Neuronal stem cell (in vitro differentiated cells): ENCODE measurements around the gene ENOX1.

Experiments
- DNase-seq: peaks from one replicate; pipeline ENCODE4 v3.0.0-alpha.2; 2013; ENCODE audit warnings: low spot score
- H2AFZ ChIP-seq: one replicate; pipeline ENCODE4 v1.6.1; 2013; ENCODE audit warnings: mild to moderate bottlenecking, low read length, inconsistent platforms
- H2AK5ac ChIP-seq: 2 replicates; pipeline ENCODE4 v1.6.1; 2013; ENCODE audit warnings: low read depth, mild to moderate bottlenecking, inconsistent platforms, low read length, moderate library complexity, mixed read lengths
- H2BK120ac ChIP-seq: 2 replicates; pipeline ENCODE4 v1.6.1; 2013; ENCODE audit warnings: low read depth, mild to moderate bottlenecking, inconsistent platforms, low read length, moderate library complexity, mixed read lengths
- H2BK12ac ChIP-seq: one replicate; pipeline ENCODE4 v1.6.1; 2013; ENCODE audit warnings: low read length, inconsistent platforms
- H2BK15ac ChIP-seq: 2 replicates; pipeline ENCODE4 v1.6.1; 2013; ENCODE audit warnings: mild to moderate bottlenecking, low read length, inconsistent platforms, mixed read lengths
- H2BK5ac ChIP-seq: one replicate; pipeline ENCODE4 v1.6.1; 2013; ENCODE audit warnings: inconsistent platforms, mild to moderate bottlenecking, low read length, moderate library complexity
- H3K14ac ChIP-seq: one replicate; pipeline ENCODE4 v1.6.1; 2013; ENCODE audit warnings: low read length, inconsistent platforms
- H3K18ac ChIP-seq: 2 replicates; pipeline ENCODE4 v1.6.1; 2013; ENCODE audit warnings: low read length, inconsistent platforms
- H3K23ac ChIP-seq: 2 replicates; pipeline ENCODE4 v1.6.1; 2013; ENCODE audit warnings: low read depth, mild to moderate bottlenecking, mixed read lengths, low read length, inconsistent platforms; ENCODE audit not compliant: poor library complexity
- H3K27ac ChIP-seq: replicated peaks from 3 replicates; pipeline ENCODE4 v1.5.1; 2013; ENCODE audit warnings: low read length, inconsistent platforms
- H3K27me3 ChIP-seq, 3 experiments: 2 replicates each; pipeline ENCODE4 v1.6.1; 2013; ENCODE audit warnings: low read length in 3 of 3, mild to moderate bottlenecking in 2 of 3, inconsistent platforms in 1 of 3, low read depth in 1 of 3, mixed read lengths in 1 of 3, moderate library complexity in 1 of 3; ENCODE audit not compliant: control insufficient read depth in 3 of 3, insufficient read depth in 3 of 3
- H3K36me3 ChIP-seq, 2 donors: replicated peaks in 1 of 2; 2 replicates each; pipeline ENCODE4 v1.6.1; 2013; ENCODE audit warnings: low read length in 2 of 2; ENCODE audit not compliant: control insufficient read depth in 2 of 2, insufficient read depth in 2 of 2
- H3K4ac ChIP-seq: 2 replicates; pipeline ENCODE4 v1.6.1; 2013; ENCODE audit warnings: inconsistent platforms, mild to moderate bottlenecking, low read length, moderate library complexity
- H3K4me1 ChIP-seq, 2 donors: 1 replicate in 1 of 2; 2 replicates in 1 of 2; pipeline ENCODE4 v1.6.1; 2013; ENCODE audit warnings: low read length in 2 of 2, low read depth in 1 of 2; ENCODE audit not compliant: control insufficient read depth in 2 of 2, insufficient read depth in 1 of 2
- H3K4me2 ChIP-seq: one replicate; pipeline ENCODE4 v1.6.1; 2013; ENCODE audit warnings: mild to moderate bottlenecking, low read length, inconsistent platforms; ENCODE audit not compliant: insufficient read depth, poor library complexity, severe bottlenecking
- H3K4me3 ChIP-seq, 2 donors: 2 replicates each; pipeline ENCODE4 v1.5.1; 2013; ENCODE audit warnings: low read length in 2 of 2, mild to moderate bottlenecking in 2 of 2, inconsistent platforms in 1 of 2, moderate library complexity in 1 of 2
- H3K79me1 ChIP-seq: one replicate; pipeline ENCODE4 v1.6.1; 2013; ENCODE audit warnings: low read depth, mild to moderate bottlenecking, inconsistent platforms, low read length, moderate library complexity
- H3K9ac ChIP-seq: one replicate; pipeline ENCODE4 v1.6.1; 2013; ENCODE audit warnings: mild to moderate bottlenecking, low read depth, low read length, inconsistent platforms; ENCODE audit not compliant: poor library complexity
- H3K9me3 ChIP-seq, 2 donors: replicated peaks in 1 of 2; 2 replicates each; pipeline versions ENCODE3 to v1.6.1; 2013; ENCODE audit warnings: low read length in 2 of 2, mild to moderate bottlenecking in 2 of 2, inconsistent platforms in 1 of 2, low read depth in 1 of 2, mixed read lengths in 1 of 2, moderate library complexity in 1 of 2; ENCODE audit not compliant: control insufficient read depth in 2 of 2, insufficient read depth in 1 of 2
- H4K8ac ChIP-seq: one replicate; pipeline ENCODE4 v1.6.1; 2013; ENCODE audit warnings: low read depth, mild to moderate bottlenecking, inconsistent platforms, low read length, moderate library complexity
- H4K91ac ChIP-seq: one replicate; pipeline ENCODE4 v1.6.1; 2013; ENCODE audit warnings: low read length, low read depth, mild to moderate bottlenecking, inconsistent platforms; ENCODE audit not compliant: poor library complexity
- WGBS, 2 donors: extraction: QIAGEN DNeasy Blood & Tissue Kit; methylation state at CpG; one replicate each; pipeline ENCODE4 v1.1.7; 2013; ENCODE audit warnings: missing lambda C conversion rate in 2 of 2, mixed read lengths in 1 of 2; ENCODE audit not compliant: insufficient read length in 2 of 2, insufficient replicate concordance in 1 of 2; ENCODE audit errors: extremely low coverage in 2 of 2; 5-methylcytosine and 5-hydroxymethylcytosine counted together

The ENOX1 gene

GRCh38 chr13:43653395-43653794 is 133.4 kb downstream of the ENOX1 start:
- H3K4ac ChIP-seq = no peak overlapping the region
- no peak overlapping the region for H3K27ac ChIP-seq
- no peak overlapping the region for H4K8ac ChIP-seq
- no peak overlapping the region for H2AFZ ChIP-seq
- H3K4me1 ChIP-seq = peaks cover 6 to 9% of the 10 kb centered on the region in 2 donors
- H3K4me3 ChIP-seq = no peak overlapping the region
- H3K14ac ChIP-seq = no peak overlapping the region
- no CpG with 5 or more reads among the region's 1 CpG for WGBS, 2 donors
- no peak overlapping the region for H2BK15ac ChIP-seq
- H3K18ac ChIP-seq = no peak overlapping the region
- no peak for DNase-seq
- H4K91ac ChIP-seq = no peak overlapping the region
- no peak overlapping the region for H2AK5ac ChIP-seq
- H3K9me3 ChIP-seq = no peaks in the 10 kb centered on the region
- H3K4me2 ChIP-seq = no peak overlapping the region
- H3K36me3 ChIP-seq = no peaks in the 10 kb centered on the region
- no peak overlapping the region for H3K9ac ChIP-seq
- no peaks in the 10 kb centered on the region for H3K79me1 ChIP-seq
- no peak overlapping the region for H2BK12ac ChIP-seq
- no peak overlapping the region for H3K23ac ChIP-seq
- H2BK5ac ChIP-seq = no peak overlapping the region
- no peak overlapping the region for H2BK120ac ChIP-seq
- no peaks in the 10 kb centered on the region for H3K27me3 ChIP-seq

GRCh38 chr13:43652760-43653159 is 134.0 kb downstream of the ENOX1 start:
- Histone ChIP-seq H4K91ac (no peak overlapping the region), H3K4ac (no peak overlapping the region), H3K9me3 (no peaks in the 10 kb centered on the region), H2AFZ (peak overlapping the region; percentile 3), H3K27ac (no peak overlapping the region), H3K9ac (no peak overlapping the region), H3K36me3 (no peaks in the 10 kb centered on the region), H2BK12ac (no peak overlapping the region), H3K4me3 (no peak overlapping the region), H2BK15ac (no peak overlapping the region), H3K23ac (no peak overlapping the region), H2BK120ac (no peak overlapping the region), H3K79me1 (no peaks in the 10 kb centered on the region), H2BK5ac (no peak overlapping the region), H3K4me2 (no peak overlapping the region), H2AK5ac (no peak overlapping the region), H3K18ac (no peak overlapping the region), H3K14ac (no peak overlapping the region), H3K27me3 (no peaks in the 10 kb centered on the region), H3K4me1 (peaks cover 6 to 9% of the 10 kb centered on the region in 2 donors), H4K8ac (no peak overlapping the region)
- no CpG with 5 or more reads among the region's 3 CpGs for WGBS, 2 donors
- no peak for DNase-seq

GRCh38 chr13:43650882-43651281 is 135.9 kb downstream of the ENOX1 start:
- no peaks in the 10 kb centered on the region for H3K27me3 ChIP-seq
- no peak overlapping the region for H3K4me2 ChIP-seq
- WGBS, 2 donors = no CpG with 5 or more reads among the region's 4 CpGs

GRCh38 chr13:43648733-43649132 is 138.0 kb downstream of the ENOX1 start:
- Histone ChIP-seq H2BK12ac (no peak overlapping the region), H2BK5ac (no peak overlapping the region), H2BK15ac (no peak overlapping the region), H3K23ac (no peak overlapping the region), H3K9me3 (no peaks in the 10 kb centered on the region), H3K79me1 (no peaks in the 10 kb centered on the region), H3K27ac (no peak overlapping the region), H4K8ac (no peak overlapping the region), H3K36me3 (no peaks in the 10 kb centered on the region), H3K4ac (no peak overlapping the region), H3K14ac (no peak overlapping the region), H3K4me3 (no peak overlapping the region), H3K18ac (no peak overlapping the region), H2AFZ (no peak overlapping the region), H3K4me1 (peaks cover 6 to 9% of the 10 kb centered on the region in 2 donors), H3K27me3 (no peaks in the 10 kb centered on the region), H2AK5ac (no peak overlapping the region), H3K9ac (no peak overlapping the region), H2BK120ac (no peak overlapping the region), H3K4me2 (no peak overlapping the region), H4K91ac (no peak overlapping the region)
- DNase-seq = no peak
- no CpG with 5 or more reads among the region's 5 CpGs for WGBS, 2 donors

More at GRCh38 chr13:43650882-43651281, 135.9 kb downstream of the ENOX1 start:
- Histone ChIP-seq H3K79me1 (no peaks in the 10 kb centered on the region), H2BK15ac (no peak overlapping the region), H4K8ac (no peak overlapping the region), H2BK120ac (no peak overlapping the region), H3K18ac (no peak overlapping the region), H3K9me3 (no peaks in the 10 kb centered on the region), H3K4me3 (no peak overlapping the region), H2AK5ac (no peak overlapping the region), H3K4ac (no peak overlapping the region), H2AFZ (no peak overlapping the region), H3K14ac (no peak overlapping the region), H3K9ac (no peak overlapping the region), H2BK12ac (no peak overlapping the region), H3K4me1 (peaks cover 6 to 9% of the 10 kb centered on the region in 2 donors), H3K23ac (no peak overlapping the region), H3K36me3 (no peaks in the 10 kb centered on the region), H2BK5ac (no peak overlapping the region), H4K91ac (no peak overlapping the region), H3K27ac (no peak overlapping the region)
- no peak for DNase-seq
